Measurements from ENCODE around the gene ANKH. TPM values are rescaled to one million over a fixed set of nuclear protein-coding genes. Genes with fewer than 3 reads are reported as not detected.
A peak's percentile ranks its signal among the peaks of the same experiment; 100 is the strongest.

ANKH gene
- total and polyA plus RNA-seq, 2 of the 13 experiments (the other 11 are each of a cell fraction or from before 2014, with no cell fraction given), result 25.0 to 36.0 TPM

DNA sequence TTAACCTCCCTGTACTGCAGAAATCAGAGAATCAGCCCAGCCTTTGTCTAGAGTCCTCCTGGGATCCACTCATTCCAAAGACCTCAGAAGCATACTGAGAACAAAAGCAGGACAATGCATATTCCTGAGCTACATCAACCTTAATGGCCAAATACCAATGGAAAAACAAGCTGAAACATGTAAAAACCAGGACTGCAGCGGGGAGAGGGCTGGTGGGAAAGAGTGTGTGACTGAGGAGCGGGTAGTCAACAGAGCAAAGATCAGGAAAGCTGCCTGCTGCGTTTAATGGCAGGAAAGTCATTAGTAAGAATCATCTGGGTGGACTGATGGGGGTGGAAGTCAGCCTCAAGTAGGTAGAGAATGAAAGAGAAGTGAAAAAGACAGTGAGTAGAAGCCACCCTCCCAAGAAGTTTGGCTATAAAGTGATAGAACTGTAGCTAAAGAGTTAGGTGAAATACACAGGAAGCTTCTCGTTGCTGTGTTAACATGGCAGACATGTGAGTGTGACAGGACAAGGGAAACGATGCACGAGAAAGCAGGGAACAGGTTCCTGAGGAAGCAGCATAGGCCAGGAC is 119.0 kb downstream of the ANKH start (continued):
- TF ChIP-seq ZNF772 (CRISPR knock-in tag; IDR thresholded peaks at IDR 0.05) (no peak), ZNF256 (CRISPR knock-in tag; conservative IDR thresholded peaks at IDR 0.05) (no peak), CENPT (CRISPR knock-in tag; IDR thresholded peaks at IDR 0.05; ENCODE audit: low read depth) (no peak), ZNF557 (CRISPR knock-in tag; IDR thresholded peaks at IDR 0.05) (no peak), ZNF205 (CRISPR knock-in tag; IDR thresholded peaks at IDR 0.05) (peak; percentile 93), ZNF891 (CRISPR knock-in tag; IDR thresholded peaks at IDR 0.05) (no peak), ZFP36L2 (CRISPR knock-in tag; IDR thresholded peaks at IDR 0.05) (no peak), ZNF788 (CRISPR knock-in tag; IDR thresholded peaks at IDR 0.05; ENCODE audit: borderline replicate concordance) (no peak), MTF1 (CRISPR knock-in tag; IDR thresholded peaks at IDR 0.05) (no peak), AGO1 (IDR thresholded peaks at IDR 0.05; ENCODE audit: low read depth, low read length, poor library complexity, severe bottlenecking) (no peak), GZF1 (CRISPR knock-in tag; IDR thresholded peaks at IDR 0.05) (no peak), FOXM1 (CRISPR knock-in tag; IDR thresholded peaks at IDR 0.05) (no peak), ZNF501 (CRISPR knock-in tag; IDR thresholded peaks at IDR 0.05) (0 out of 2 replicates have a peak, but pooled peaks have one; percentile 31), PAX8 (CRISPR knock-in tag; IDR thresholded peaks at IDR 0.05; ENCODE audit: borderline replicate concordance) (no peak), MIXL1 (CRISPR knock-in tag; IDR thresholded peaks at IDR 0.05) (peak; percentile 21; the same call in 1 of the 2 replicates), MTA1 (CRISPR knock-in tag; IDR thresholded peaks at IDR 0.05; ENCODE audit: borderline replicate concordance) (no peak), ZNF331 (CRISPR knock-in tag; IDR thresholded peaks at IDR 0.05) (no peak)
- TF ChIP-seq, protein P1, sequence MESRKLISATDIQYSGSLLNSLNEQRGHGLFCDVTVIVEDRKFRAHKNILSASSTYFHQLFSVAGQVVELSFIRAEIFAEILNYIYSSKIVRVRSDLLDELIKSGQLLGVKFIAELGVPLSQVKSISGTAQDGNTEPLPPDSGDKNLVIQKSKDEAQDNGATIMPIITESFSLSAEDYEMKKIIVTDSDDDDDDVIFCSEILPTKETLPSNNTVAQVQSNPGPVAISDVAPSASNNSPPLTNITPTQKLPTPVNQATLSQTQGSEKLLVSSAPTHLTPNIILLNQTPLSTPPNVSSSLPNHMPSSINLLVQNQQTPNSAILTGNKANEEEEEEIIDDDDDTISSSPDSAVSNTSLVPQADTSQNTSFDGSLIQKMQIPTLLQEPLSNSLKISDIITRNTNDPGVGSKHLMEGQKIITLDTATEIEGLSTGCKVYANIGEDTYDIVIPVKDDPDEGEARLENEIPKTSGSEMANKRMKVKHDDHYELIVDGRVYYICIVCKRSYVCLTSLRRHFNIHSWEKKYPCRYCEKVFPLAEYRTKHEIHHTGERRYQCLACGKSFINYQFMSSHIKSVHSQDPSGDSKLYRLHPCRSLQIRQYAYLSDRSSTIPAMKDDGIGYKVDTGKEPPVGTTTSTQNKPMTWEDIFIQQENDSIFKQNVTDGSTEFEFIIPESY (CRISPR knock-in tag; IDR thresholded peaks at IDR 0.05), result peak; percentile 63
- TF ChIP-seq, protein P2, sequence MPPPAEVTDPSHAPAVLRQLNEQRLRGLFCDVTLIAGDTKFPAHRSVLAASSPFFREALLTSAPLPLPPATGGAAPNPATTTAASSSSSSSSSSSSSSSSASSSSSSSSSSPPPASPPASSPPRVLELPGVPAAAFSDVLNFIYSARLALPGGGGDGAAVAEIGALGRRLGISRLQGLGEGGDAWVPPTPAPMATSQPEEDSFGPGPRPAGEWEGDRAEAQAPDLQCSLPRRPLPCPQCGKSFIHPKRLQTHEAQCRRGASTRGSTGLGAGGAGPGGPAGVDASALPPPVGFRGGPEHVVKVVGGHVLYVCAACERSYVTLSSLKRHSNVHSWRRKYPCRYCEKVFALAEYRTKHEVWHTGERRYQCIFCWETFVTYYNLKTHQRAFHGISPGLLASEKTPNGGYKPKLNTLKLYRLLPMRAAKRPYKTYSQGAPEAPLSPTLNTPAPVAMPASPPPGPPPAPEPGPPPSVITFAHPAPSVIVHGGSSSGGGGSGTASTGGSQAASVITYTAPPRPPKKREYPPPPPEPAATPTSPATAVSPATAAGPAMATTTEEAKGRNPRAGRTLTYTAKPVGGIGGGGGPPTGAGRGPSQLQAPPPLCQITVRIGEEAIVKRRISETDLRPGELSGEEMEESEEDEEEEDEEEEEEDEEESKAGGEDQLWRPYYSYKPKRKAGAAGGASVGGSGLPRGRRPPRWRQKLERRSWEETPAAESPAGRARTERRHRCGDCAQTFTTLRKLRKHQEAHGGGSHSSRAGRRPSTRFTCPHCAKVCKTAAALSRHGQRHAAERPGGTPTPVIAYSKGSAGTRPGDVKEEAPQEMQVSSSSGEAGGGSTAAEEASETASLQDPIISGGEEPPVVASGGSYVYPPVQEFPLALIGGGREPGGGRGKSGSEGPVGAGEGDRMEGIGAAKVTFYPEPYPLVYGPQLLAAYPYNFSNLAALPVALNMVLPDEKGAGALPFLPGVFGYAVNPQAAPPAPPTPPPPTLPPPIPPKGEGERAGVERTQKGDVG (CRISPR knock-in tag; IDR thresholded peaks at IDR 0.05; ENCODE audit: borderline replicate concordance), result 0 out of 2 replicates have a peak, but pooled peaks have one; percentile 45
